K562 (cell line): Measurements from ENCODE around the gene IL10RB. TPM values are rescaled to one million over a fixed set of nuclear protein-coding genes. Genes with fewer than 3 reads are reported as not detected.
A peak's percentile ranks its signal among the peaks of the same experiment; 100 is the strongest.

Experiments
- ARHGAP35 ChIP-seq: fragments of 450-650 bp; IDR thresholded peaks from 2 replicates; pipeline ENCODE4 v1.6.1; 2018; ENCODE audit not compliant: partially characterized antibody
- ARID3B ChIP-seq: fragments of 250-450 bp; sonication (Bioruptor Pico); IDR thresholded peaks from 2 replicates; pipeline ENCODE4 v1.4.0; 2020; ENCODE audit warnings: borderline replicate concordance
- ATF2 ChIP-seq: sonication (generic); formaldehyde crosslinking; IDR thresholded peaks from 2 replicates; pipeline ENCODE4 v1.8.1; 2022; ENCODE audit warnings: missing genetic modification reagents
- DMBX1 ChIP-seq: fragments of 250-450 bp; sonication (Bioruptor Pico); IDR thresholded peaks from 2 replicates; pipeline ENCODE4 v1.8.0; 2022; ENCODE audit warnings: inconsistent platforms, mild to moderate bottlenecking, moderate library complexity, borderline replicate concordance
- HOMEZ ChIP-seq: fragments of 250-450 bp; sonication (Bioruptor Pico); IDR thresholded peaks from 2 replicates; pipeline ENCODE4 v1.4.0; 2020; ENCODE audit warnings: mild to moderate bottlenecking, moderate library complexity
- MXD1 ChIP-seq: fragments of 250-450 bp; sonication (Bioruptor Pico); IDR thresholded peaks from 2 replicates; pipeline ENCODE4 v1.8.0; 2021; ENCODE audit warnings: borderline replicate concordance, mild to moderate bottlenecking, moderate library complexity; ENCODE audit not compliant: poor library complexity, severe bottlenecking
- NCOA4 ChIP-seq: fragments of 450-650 bp; IDR thresholded peaks from 2 replicates; pipeline ENCODE4 v1.6.1; 2018; ENCODE audit warnings: mild to moderate bottlenecking; ENCODE audit not compliant: partially characterized antibody
- NFATC3 ChIP-seq: fragments of 450-650 bp; IDR thresholded peaks from 2 replicates; pipeline ENCODE4 v1.6.1; 2017; ENCODE audit warnings: mild to moderate bottlenecking
- NFE2 ChIP-seq: IDR thresholded peaks from 2 replicates; pipeline ENCODE4 v1.6.1; 2014; ENCODE audit warnings: antibody characterized with exemption, low read depth
- PCBP1 ChIP-seq: fragments of 200-400 bp; formaldehyde crosslinking; IDR thresholded peaks from 2 replicates; pipeline ENCODE4 v1.6.1; 2018; ENCODE audit warnings: mild to moderate bottlenecking, low read depth, low read length; ENCODE audit not compliant: poor library complexity, severe bottlenecking
- POLR2AphosphoS2 ChIP-seq: IDR thresholded peaks from 2 replicates; pipeline ENCODE4 v1.6.1; 2012; ENCODE audit warnings: low read length, improper control_type of control experiment
- RNF2 ChIP-seq: sonication (generic); IDR thresholded peaks from 2 replicates; pipeline ENCODE4 v1.6.1; 2016
- STAT5B ChIP-seq: fragments of 250-450 bp; sonication (Bioruptor Pico); IDR thresholded peaks from 2 replicates; pipeline ENCODE4 v1.8.0; 2021; ENCODE audit warnings: mild to moderate bottlenecking, inconsistent platforms
- TFAP4 ChIP-seq: sonication (generic); formaldehyde crosslinking; IDR thresholded peaks from 2 replicates; pipeline ENCODE4 v1.8.0; 2022; ENCODE audit warnings: missing genetic modification reagents, mild to moderate bottlenecking, moderate library complexity, borderline replicate concordance
- THRAP3 ChIP-seq: fragments of 450-650 bp; IDR thresholded peaks from 2 replicates; pipeline ENCODE4 v1.6.1; 2016; ENCODE audit warnings: mild to moderate bottlenecking, inconsistent platforms, borderline replicate concordance
- XRCC3 ChIP-seq: fragments of 450-650 bp; IDR thresholded peaks from 2 replicates; pipeline ENCODE4 v1.6.1; 2017; ENCODE audit warnings: mild to moderate bottlenecking, moderate library complexity
- ZBTB26 ChIP-seq: fragments of 450-650 bp; formaldehyde crosslinking; IDR thresholded peaks from 2 replicates; pipeline ENCODE4 v1.4.0; 2022; ENCODE audit warnings: missing genetic modification characterization
- ZFP1 ChIP-seq: fragments of 450-650 bp; formaldehyde crosslinking; IDR thresholded peaks from 2 replicates; pipeline ENCODE4 v1.4.0; 2020; ENCODE audit warnings: mild to moderate bottlenecking, mixed read lengths
- ZNF239 ChIP-seq: fragments of 250-450 bp; sonication (Bioruptor Pico); IDR thresholded peaks from 2 replicates; pipeline ENCODE4 v1.4.0; 2020; ENCODE audit warnings: mild to moderate bottlenecking
- ZNF445 ChIP-seq: fragments of 250-450 bp; sonication (Bioruptor Pico); IDR thresholded peaks from 2 replicates; pipeline ENCODE4 v1.4.0; 2020; ENCODE audit warnings: low read depth, mild to moderate bottlenecking, moderate library complexity
- polyA plus RNA-seq, 8 experiments: library from polyadenylated mRNA; depleted of rRNA in 4 of 8; stranded (reverse) in 5 of 8; unstranded in 3 of 8; fragments of >200 nt; fragmentation: Nextera tagmentation in 2 of 8; fragmentation: Illumina TruSeq in 1 of 8; extraction: Ambion mirVana in 2 of 8; extraction: Trizol in 1 of 8; gene quantifications; 2 replicates each; pipeline versions ENCODE4 v1.2.1 to v1.2.3, GENCODE V29; 2011 to 2014; ENCODE audit warnings: inconsistent platforms in 1 of 8, missing spikeins in 1 of 8
- total RNA-seq, 7 experiments: library from RNA; depleted of rRNA in 6 of 7; stranded (reverse); fragments of >200 nt in 6 of 7; fragmentation: Illumina TruSeq in 2 of 7; extraction: Trizol in 2 of 7; gene quantifications; 2 replicates each; pipeline versions ENCODE4 v1.2.1 to v1.2.3, GENCODE V29; 2011 to 2021; ENCODE audit warnings: low replicate concordance in 1 of 7

Gene IL10RB
- total and polyA plus RNA-seq, 9 of the 15 experiments (the other 6 are each of a cell fraction or from before 2014, with no cell fraction given), result 10.9 to 33.8 (median 23.0) TPM

- TF ChIP-seq ATF2 (CRISPR knock-in tag), result no peak
- peak; percentile 60; the same call in 1 of the 2 replicates for TF ChIP-seq HOMEZ (CRISPR knock-in tag)
- TF ChIP-seq STAT5B (CRISPR knock-in tag), result 0 out of 2 replicates have a peak, but pooled peaks have one; percentile 30
- TF ChIP-seq NFATC3, result no peak
- TF ChIP-seq ZBTB26 (CRISPR knock-in tag), result peak; percentile 94; the same call in 1 of the 2 replicates
- TF ChIP-seq ZNF445 (CRISPR knock-in tag), result peak; percentile 93
- TF ChIP-seq POLR2AphosphoS2, result no peak
- peak; percentile 92 for TF ChIP-seq ZNF239
- no peak for TF ChIP-seq MXD1 (CRISPR knock-in tag)
- TF ChIP-seq THRAP3, result no peak
- no peak for TF ChIP-seq XRCC3
- TF ChIP-seq NCOA4, result no peak
- peak; percentile 96; the same call in 1 of the 2 replicates for TF ChIP-seq ARID3B (CRISPR knock-in tag)
- no peak for TF ChIP-seq RNF2
- no peak for TF ChIP-seq PCBP1
- peak; percentile 87 for TF ChIP-seq ZFP1
- TF ChIP-seq TFAP4 (CRISPR knock-in tag), result 0 out of 2 replicates have a peak, but pooled peaks have one; percentile 32
- TF ChIP-seq NFE2, result peak; percentile 84
- TF ChIP-seq ARHGAP35, result no peak
- peak; percentile 96 for TF ChIP-seq DMBX1 (CRISPR knock-in tag)
Measured at GRCh38 chr21:33300701-33301631, 34.8 kb downstream of the IL10RB start (continued).
